DLD1 (cell line): ENCODE measurements around the gene ENO4.

ENCODE experiments used
- in situ Hi-C: cut with HindIII; loops from 2 replicates; pipeline ENCODE4 v1.10.0; 2017; ENCODE audit warnings: low sequenced_read_pairs

ENO4 gene

DNA sequence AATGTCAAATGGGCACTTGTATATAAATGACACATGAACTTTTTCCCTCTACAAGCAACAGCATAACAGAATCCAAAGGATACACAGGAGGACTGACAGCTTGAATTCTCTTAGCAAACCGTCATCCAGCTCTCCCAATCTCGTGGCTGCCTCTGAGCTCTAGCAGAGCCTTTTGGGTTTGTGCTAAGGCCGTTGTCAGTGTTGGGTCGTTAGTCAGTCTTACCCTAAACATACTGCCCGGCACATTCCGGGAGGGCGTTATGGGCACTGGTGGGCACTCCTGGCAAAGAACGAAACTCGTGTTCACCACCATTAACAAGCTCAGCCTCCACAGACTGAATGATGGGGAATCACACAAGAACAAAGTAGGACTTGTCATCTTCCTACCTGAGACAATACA is 19.6 kb upstream of the ENO4 start:
- in situ Hi-C loops = loop anchor here (5.0 kb wide), 1 partner anchor 52 kb away; no protein-coding TSS in a partner anchor

DNA sequence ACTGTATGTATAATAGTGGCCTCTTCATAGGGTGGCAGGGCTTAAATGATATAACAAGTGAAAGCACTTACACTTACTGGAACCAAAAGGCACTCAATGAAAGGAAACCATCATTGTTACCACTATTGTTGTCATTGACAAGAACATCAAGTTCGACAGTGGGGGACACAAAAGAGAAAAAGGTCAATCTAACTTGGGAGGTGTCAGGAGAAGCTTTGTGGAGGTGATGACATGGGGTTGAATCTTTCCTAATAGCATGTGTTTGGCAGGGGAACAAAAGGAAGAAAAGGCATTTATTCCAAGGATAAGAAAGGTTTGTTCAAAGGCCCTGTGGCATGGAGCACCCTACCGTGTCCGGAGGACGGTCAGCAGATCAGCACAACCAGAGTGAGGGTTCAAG is 18.2 kb upstream of the ENO4 start:
- in situ Hi-C loops = no loop called here

GRCh38 chr10:116831790-116832189 is 17.5 kb upstream of the ENO4 start:
- in situ Hi-C loops = no loop called here

DNA sequence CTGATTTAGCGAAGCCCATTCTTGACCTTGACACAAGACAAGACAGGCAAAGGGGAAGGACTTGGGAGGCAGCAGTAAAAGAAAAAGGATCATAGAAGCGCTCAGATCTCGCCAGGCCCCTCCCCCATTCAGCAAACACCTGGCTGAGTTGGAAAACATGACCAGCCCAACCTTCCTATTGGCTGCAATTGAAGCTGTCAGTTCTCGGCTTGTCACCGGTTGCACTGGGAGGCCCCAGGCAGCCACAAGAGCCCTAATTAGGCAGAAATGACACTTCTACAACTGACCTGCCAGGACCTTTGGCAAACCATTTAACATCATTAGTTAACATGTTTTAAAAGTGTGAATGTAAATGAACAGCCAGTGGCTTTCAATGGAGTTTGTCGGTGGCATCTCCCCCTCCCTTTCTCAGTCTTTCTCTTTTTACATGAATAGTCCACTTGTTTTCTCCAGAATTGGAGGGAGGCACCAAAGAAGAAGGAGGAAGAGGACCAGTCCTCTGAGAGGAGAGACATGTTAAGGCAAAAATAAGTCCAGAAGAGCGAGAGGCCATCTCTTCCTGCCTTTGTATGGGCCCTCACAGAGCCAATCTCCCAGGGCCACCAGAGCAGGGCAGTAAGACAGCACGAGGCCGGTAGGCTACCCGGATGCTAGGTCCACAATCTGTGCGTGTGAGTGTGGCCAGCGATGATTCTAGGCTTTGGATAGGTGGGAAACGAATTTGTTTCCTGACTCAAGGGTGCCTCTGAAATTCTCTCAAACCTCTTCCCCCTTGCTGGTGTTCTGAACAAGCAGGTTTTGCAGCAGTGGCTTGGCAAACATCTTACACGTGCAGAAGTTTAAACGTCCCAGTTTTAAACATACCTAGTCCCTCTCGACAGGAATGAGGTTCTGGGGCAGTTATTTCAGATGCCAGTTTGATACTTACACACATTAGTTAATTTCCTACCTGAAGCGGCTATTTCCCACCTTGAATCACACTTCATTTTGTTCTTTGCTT is 15.0 kb upstream of the ENO4 start:
- in situ Hi-C loops = no loop called here

DNA sequence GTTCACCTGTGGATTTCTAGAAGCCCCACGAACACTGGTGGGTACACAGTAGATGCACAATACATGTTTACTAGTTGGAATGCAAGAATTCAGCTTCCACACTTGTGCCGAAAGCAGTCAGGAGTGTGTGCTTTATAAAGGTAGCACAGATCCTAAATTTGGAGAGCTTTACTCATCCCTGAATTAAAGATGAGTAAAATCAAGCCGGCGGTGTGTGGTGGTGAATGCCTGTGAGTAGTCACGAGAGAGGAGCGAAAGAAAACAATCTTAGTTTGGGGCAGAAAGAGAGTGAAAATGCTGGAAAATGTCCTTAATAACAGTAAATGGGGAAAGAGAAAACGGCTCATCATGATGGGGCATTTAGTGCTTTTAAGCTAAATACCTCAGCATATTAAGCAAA is 13.6 kb upstream of the ENO4 start:
- in situ Hi-C loops = no loop called here

DNA sequence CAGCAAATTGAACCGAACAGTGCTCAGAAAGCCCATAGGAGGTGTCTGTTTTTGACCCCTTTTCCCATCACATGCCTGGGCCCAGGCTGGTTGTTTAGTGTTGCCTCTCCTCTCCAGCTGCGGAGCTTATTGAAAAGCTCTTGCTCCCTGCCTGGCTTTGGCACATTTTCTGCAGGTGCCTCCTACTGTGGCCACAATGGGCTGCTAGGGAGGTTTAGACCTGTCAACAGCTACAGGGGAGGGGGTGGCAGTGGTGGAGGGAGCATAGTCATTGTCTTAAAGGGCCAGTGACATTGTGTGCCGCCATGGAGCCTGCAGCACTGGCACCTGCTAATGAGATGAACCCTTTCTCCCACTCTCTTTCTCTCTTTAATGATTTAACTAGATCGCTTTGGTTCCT is 13.2 kb upstream of the ENO4 start:
- in situ Hi-C loops = no loop called here

DNA sequence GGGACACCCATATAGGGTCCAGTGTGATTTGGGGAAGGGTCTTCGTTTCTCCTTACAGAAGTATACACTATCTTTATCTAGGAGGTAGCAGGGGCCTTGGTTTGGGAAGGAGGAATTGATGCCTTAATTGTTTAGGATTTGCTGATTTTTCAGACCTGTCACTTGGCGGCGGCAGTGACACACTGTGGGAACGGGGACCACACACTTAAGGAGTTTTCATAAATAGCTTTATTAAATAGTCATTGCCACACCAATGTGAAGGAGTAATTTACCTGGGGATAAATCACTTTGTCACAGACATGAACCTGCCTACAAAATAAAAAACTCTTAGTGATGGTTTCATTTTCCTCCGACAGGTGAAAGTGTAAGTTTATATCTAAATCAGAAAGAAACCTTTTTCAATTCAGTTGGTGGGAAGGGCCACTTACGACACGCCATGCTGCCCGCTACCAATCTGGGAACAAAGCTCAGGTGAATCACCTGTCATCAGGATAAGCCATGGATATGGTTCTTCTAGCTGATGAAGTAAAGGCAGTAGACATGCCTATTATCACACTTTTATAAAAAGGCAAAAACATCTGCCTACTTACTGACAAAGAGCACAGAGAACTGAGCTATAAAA is 12.3 kb upstream of the ENO4 start:
- in situ Hi-C loops = no loop called here

GRCh38 chr10:116838143-116838725 is 11.1 kb upstream of the ENO4 start:
- in situ Hi-C loops = no loop called here

DNA sequence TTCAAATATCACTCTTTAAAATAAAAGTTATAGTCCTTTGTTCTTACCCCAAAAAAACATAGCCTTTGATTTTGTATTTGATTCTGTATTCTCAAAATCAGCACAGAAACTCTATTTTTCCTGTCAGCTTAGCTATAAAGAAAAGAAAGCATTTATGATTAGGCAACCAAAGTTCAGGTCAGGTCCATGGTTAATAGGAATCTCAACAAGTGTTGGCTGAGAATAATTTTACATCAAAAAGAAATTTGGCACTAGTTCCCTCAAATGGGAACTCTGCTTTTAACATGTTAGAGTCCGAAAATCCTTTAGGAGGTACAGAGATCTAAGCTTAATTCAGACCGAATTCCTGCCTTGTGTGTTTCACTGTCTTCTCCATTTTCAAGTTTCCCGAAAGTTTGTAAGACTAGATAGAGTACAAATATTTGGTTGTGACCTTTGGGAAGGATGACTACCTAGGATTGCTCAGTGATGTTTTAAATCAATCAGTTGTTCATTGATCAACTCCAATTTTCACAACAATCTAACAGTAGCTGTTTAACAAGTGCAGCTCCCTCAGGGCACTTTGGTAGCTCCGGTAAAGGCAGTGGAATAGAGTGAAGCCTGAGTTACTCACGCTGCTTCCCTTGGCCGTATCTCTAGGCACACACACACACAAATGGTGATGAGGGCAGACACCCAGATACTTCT is 8.8 kb upstream of the ENO4 start:
- in situ Hi-C loops = no loop called here

DNA sequence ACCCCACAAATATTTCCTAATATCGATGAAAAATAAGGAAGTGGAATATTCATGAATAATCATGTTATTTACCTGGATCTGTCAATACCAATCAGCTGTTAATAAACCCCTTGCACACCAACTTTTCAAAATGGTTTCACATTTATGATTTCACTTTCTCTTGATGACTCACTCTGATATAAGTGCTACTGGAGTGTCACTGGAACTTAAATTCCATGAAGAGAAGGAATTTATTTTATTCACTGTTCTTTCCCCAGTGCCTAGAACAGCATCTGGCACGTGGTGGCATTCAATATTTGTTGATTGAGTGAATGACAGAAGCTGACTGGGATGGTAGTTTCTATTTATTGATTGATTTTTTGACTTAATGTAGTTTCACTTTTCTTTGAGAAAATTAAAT is 3.5 kb upstream of the ENO4 start:
- in situ Hi-C loops = no loop called here

- in situ Hi-C loops = no loop called here
Observed at GRCh38 chr10:116848032-116848943, 1.0 kb upstream of the ENO4 start.

GRCh38 chr10:116848944-116849247 is 403 bp upstream of the ENO4 start:
- in situ Hi-C loops = no loop called here

DNA sequence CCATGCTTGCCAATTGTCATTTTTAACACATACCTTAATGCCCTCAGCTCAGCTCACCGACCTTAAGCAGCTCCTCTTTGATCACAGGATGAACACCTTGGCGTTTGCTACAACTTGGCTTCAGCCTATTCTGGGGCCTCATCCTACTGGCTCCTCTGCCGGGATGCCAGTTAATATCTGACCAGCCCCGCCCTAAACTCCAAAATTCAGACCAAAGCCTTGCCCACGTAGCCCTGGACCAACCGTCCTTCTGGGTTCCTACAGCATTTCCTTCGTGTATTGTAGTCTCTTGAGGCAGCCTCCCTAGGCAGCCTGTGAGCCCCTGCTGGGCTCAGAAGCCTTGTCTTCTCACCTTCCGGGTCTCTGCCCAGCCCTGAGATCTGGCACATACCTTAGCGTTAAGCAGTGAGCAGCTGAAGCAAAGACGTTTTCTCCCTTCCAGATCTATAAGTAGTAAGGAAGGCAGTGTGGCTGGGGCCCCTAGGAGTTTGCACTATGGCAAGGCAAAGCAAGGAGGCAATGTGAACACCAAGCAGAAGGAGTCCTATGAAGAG is 836 bp downstream of the ENO4 start:
- in situ Hi-C loops = no loop called here

- in situ Hi-C loops = no loop called here
Observed at GRCh38 chr10:116852246-116852645, 2.9 kb downstream of the ENO4 start.

- in situ Hi-C loops = no loop called here
Observed at GRCh38 chr10:116853287-116853686, 4.0 kb downstream of the ENO4 start.

GRCh38 chr10:116853701-116854100 is 4.4 kb downstream of the ENO4 start:
- in situ Hi-C loops = no loop called here

GRCh38 chr10:116857156-116857555 is 7.9 kb downstream of the ENO4 start:
- in situ Hi-C loops = no loop called here

DNA sequence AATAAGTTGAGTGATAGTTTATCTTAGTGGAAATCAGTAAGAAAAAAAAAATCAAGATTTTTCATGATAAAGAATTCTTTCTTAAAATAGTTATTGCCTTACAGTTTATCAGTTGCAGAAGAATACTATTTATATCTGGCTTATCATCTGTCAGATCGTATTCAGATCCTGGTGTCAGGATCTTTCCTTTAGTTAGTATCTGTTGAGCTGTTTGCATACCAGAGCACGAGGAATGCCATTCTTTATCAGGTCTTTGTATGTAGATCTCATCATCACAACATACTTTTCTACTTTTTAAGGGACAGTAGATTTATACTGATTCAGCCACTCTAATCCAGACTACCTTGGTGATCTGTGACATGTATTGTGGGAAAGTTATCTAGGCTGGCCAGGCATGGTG is 12.5 kb downstream of the ENO4 start:
- in situ Hi-C loops = no loop called here

DNA sequence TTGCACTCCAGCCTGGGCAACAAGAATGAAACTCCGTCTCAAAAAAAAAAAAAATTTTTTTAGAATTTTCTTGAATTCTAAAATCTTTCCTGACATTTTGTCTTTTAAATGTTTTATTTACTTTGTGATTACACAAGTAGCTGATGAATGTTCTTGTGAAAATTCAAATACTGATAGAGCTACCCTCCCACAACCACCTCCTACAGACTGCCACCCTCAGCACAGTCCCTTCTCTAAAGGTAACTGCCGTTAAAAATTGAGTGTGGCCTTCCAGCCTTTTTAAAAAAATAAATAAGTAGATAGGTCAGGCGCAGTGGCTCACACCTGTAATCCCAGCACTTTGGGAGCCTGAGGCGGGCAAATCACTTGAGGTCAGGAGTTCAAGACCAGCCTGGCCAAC is 15.1 kb downstream of the ENO4 start:
- in situ Hi-C loops = no loop called here

GRCh38 chr10:116866066-116866465 is 16.8 kb downstream of the ENO4 start:
- in situ Hi-C loops = no loop called here
